GM19463 (cell line): Measurements from ENCODE around the gene EPO.
"Not testable (repeated sequence)": the region's sequence is repeated elsewhere in the genome, so short reads cannot be mapped to it uniquely, and the experiment has no call there.

Experiments
- ATAC-seq: cut with Tn5 transposase; IDR thresholded peaks from one replicate; pipeline ENCODE4 v1.9.1; 2021; ENCODE audit warnings: mild to moderate bottlenecking, moderate library complexity; ENCODE audit not compliant: unreplicated experiment

Gene EPO

DNA sequence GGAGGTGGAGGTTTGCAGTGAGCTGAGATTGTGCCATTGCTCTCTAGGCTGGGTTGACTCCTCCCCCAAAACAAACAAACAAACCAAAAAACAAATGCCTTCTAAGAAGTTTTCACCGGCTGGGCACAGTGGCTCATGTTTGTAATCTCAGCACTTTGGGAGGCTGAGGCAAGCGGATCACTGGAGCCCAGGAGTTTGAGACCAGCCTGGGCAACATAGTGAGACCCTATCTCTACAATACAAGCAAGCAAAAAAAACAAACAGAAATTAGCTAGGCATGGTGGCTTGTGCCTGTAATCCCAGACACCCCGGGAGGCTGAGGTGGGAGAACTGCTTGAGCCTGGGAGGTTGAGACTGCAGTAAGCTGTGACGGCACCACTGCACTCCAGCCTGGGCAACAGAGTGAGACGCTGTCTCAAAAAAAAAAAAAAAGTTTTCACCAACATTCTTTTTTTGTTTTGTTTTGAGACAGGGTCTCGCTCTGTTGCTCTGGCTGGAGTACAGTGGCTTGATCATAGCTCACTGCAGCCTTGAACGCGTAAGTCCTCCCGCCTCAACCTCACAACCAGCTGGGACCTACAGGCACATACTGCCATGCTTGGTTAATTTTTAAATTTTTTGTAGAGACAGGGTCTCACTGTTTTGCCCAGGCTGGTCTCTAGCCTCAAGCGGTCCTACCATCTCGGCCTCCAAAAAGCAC lies 11.8 kb downstream of the EPO start:
- no peak for ATAC-seq

DNA sequence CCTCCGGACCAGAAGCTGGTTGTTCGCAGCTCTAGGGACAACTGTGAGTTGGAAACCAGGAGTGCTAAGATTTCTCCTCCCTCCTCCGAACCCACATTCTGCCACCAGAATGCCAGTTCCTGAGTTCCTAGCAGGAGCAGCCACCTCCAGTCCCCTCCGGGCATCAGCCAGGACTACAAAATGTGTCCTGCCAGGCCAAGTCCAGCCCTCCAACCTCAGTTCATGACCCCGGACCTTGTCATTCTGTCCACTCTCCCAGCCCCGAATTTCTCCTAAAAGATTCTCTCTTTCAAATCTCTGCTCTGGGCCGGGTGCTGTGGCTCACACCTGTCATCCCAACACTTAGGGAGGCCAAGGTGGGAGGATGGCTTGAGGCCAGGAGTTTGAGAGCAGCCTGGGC lies 15.5 kb downstream of the EPO start:
- no peak for ATAC-seq

DNA sequence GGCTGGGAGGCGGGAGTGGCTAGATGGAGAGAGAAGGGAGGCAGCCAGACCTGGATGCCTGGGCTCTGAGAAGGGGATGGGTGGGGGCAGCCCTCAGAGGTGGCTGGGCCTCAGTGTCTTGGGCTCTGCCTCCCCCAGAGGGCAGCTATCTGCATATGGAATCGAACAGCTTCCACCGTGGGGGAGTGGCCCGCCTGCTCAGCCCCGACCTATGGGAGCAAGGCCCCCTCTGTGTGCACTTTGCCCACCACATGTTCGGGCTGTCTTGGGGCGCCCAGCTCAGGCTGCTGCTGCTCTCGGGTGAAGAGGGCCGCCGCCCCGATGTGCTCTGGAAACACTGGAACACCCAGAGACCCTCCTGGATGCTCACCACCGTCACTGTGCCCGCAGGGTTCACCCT lies 16.4 kb downstream of the EPO start:
- ATAC-seq, result no peak

DNA sequence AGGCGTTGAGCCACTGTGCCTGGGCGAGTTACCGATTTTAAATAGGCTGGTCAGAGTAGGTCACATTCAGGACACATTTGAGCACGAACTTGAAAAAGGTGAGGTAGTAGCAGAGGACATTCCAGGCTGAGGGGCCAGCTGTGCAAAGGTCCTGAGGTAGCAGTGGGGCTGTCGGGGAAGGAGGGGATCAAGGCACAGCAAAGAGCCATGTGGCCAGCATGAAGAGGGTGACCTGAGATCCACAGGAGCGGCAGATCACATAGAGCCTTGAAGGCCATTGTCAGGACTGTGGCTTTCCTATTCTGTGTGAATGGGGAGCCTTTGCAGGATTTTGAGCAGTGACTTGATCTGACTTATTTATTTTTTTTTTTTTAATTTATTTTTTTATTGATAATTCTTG lies 19.7 kb downstream of the EPO start:
- ATAC-seq, result no peak

DNA sequence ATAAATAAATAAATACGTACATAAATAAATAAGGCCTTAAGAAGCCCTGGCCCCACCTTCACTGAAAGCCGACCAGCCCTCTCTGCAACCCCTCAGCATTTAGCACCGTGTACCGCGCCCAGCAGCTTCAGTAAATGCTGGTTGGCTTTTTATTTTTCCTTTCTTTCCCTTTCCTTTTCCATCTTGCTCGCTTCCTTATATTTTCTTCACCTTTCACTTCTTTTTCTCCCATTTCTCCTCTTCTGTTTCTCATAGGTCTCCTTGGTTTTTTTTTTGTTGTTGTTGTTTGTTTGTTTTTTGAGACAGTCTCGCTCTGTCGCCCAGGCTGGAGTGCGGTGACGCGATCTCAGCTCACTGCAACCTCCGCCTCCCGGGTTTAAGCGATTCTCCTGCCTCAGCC lies 24.3 kb downstream of the EPO start:
- ATAC-seq, result no peak

DNA sequence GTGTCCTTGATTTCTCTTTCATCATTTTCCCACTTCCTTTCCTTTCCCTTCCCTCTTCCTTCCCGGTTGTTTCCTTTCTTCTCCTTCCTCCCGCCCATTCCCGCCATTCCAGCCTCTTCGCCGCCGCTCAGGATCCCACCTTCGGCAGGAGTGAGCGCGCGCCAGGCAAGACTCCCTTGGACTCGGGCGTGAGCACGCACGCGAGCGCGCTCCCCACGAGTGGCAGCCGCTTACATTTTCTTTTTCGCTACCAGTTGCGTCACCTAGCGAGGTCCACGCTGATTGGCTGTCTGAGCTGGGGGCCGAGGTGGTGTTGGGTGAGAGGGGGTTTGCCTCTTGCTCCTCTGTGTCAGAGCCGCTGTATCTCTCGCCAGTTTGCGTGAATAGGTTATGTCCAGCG lies 24.9 kb downstream of the EPO start:
- no peak for ATAC-seq

DNA sequence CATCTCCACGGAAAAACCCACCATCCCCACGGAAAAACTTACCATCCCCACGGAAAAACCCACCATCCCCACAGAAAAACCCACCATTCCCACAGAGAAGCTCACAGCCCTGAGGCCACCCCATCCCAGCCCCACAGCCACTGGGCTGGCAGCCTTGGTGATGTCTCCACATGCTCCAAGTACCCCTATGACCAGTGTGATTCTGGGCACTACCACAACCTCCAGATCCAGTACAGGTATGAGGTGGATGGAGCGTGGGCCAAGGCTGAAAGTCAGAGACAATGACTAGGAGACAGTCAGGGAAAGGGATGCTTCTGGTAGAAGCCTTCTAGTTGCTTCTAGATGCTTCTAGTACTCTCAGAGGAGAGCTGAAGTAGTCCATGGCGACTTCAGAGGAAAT lies 32.7 kb downstream of the EPO start:
- ATAC-seq, result no peak

DNA sequence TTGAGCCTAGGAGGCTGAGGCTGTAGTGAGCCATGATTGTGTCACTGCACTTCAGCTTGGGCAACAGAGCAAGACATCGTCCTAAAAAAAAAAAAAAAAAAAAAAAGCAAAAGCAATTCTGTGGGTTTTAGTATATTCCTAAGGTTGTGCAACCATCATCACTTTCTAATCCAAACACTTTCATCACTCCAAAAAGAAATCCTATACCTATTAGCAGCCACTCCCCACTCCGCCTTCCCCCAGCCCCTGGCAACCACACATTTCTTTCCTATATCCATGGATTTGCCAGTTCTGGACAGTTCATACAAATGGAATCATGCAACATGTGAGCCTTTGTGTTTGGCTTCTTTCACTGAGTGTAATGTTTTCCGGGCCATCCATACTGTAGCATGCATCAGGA lies 33.5 kb downstream of the EPO start:
- ATAC-seq, result no peak

DNA sequence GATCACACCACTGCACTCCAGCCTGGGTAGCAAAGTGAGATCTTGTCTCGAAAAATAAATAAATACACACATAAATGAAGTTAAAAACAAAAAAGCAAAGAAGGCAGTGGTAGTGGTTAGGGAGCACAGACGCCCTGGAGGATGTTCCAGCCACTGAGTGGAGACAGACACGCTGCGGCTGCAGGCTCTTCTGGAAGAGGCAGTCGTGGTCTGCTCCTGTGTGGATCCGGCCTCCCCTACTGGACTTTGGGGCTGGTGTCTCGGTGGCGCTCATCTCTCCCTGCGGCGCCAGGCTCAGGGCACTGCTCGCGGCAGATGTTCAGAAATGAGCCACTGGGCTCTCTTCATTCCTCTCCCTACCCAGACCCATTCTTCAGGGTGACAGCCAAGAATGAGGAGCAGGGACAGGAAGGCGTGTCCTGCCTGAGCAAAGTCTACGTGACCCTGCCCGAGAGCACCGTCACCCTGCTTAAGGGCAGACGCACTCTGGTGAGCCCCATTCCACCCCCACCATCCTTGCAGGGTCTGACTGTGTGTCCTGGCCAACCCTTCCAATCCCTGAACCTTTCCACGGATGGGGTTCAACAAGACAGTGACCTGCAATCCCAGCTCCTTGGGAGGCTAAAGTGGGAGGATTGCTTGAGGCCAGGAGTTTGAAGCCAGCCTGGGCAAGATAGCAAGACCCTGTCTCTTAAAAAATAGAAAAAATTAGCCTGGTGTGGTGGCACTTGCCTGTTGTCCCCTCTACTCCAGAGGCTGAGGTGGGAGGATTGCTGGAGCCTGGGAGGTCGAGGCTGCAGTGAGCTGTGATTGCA lies 39.3 kb downstream of the EPO start:
- ATAC-seq, result no peak

DNA sequence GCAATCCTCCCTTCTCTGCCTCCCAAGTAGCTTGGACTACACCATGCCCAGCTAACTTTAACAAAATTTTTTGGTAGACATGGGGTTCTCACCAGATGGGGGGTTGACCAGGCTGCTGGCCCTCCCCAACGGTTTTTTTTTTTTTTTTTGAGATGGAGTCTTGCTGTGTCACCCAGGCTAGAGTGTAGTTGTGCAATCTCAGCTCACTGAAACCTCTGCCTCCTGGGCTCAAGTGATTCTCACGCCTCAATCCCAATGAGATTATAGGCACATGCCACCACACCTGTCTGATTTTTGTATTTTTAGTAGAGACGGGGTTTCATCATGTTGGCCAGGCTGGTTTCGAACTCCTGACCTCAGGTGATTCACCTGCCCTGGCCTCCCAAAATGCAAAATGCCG lies 42.6 kb downstream of the EPO start:
- ATAC-seq, result not testable (repeated sequence)

DNA sequence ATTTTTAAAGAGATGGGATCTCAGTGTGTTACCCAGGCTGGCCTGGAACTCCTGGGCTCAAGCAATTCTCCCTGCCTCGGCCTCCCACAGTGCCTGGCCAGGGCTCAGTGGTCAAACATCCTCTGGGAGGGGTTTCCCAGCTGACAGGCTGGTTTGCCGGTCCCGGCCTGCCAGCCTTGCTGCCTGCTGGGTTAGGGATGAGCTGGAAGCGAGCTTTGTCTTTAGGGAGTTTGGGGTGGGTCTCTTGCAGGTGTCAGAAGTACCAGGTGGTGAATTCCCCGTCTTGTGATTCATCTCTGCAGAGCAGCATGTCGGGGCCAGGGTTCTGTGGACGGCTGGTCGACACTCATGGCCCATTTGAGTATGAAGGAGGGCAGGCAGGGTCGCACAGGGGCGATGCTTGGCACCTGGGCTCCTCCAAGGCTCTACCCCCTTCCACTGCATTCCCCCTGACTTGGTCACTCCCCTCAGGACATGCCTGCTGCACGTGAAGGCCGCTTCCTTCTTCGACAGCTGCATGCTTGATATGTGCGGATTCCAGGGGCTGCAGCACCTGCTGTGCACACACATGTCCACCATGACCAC lies 43.4 kb downstream of the EPO start:
- ATAC-seq, result no peak

DNA sequence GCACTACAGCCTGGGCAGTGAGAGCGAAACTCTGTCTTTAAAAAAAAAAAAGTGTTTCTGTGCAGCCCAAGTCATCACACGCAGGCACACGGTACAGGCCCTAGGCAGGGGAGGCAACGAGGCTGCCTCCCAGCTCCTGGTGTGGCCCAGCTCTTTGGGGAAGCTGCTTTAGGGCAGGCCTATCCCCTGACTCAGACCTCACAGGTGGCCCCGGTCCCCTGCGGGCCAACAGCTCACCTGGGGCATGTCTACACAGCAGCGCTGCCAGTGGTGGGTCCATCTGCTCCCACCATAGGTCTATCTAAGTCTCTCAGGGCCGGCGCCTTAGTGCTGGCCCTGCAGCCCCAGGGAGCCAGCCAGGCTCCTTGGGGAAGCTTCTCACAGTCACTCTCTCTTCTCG lies 44.6 kb downstream of the EPO start:
- no peak for ATAC-seq

DNA sequence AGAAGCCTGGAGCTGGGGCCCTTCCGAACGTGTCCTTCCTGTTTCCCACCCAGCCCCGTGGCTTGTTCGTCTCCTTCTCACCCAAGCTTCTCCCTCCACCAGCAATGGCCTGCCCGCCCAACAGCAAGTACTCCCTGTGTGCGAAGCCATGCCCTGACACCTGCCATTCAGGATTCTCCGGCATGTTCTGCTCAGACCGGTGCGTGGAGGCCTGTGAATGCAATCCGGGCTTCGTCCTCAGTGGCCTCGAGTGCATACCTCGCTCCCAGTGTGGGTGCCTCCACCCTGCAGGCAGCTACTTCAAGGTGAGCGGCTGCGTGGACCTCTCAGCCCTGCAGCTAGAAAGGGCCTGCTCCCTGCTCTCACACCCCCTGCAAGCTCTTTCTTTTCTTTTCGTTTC lies 45.0 kb downstream of the EPO start:
- ATAC-seq, result no peak

DNA sequence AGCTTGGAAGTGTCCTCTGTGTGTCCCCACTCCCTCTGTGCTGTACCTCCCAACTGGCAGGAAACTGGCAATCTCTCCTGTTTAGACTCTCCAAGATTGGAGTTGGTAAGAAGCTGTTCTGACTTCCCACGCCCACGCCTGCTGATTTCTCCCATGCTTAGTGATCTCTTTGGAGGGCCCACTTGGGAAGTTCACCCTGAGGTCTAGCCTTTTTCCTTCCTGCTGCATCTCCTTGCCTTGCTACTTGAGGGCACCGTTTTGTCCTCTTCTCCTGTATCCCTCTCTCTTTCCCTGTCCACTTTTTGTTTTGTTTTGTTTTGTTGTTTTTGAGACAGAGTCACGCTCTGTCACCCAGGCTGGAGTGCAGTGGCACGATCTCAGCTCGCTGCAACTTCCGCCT lies 48.5 kb downstream of the EPO start:
- ATAC-seq, result no peak
